Hepatocyte (in vitro differentiated cells): Measurements from ENCODE around the gene HIF1A.

Source experiments
- CTCF ChIP-seq: fragments of 200-600 bp; sonication (generic); IDR thresholded peaks from 2 replicates; pipeline ENCODE4 v1.5.1; 2016; ENCODE audit warnings: antibody characterized with exemption, mild to moderate bottlenecking; ENCODE audit not compliant: poor library complexity
- EZH2 ChIP-seq: fragments of 200-600 bp; sonication (generic); IDR thresholded peaks from 2 replicates; pipeline ENCODE4 v1.6.1; 2016; ENCODE audit warnings: antibody characterized with exemption, mild to moderate bottlenecking, borderline replicate concordance

GRCh38 chr14:61678975-61679374 is 16.3 kb upstream of the HIF1A start:
- TF ChIP-seq CTCF (no peak), EZH2 (no peak)
